CD1c-positive myeloid dendritic cell (primary cell): ENCODE data around the gene THSD8.

ENCODE experiments used
- DNase-seq: peaks from one replicate; pipeline ENCODE4 v3.0.0-alpha.2; 2016; ENCODE audit errors: extremely low spot score

The THSD8 gene

DNA sequence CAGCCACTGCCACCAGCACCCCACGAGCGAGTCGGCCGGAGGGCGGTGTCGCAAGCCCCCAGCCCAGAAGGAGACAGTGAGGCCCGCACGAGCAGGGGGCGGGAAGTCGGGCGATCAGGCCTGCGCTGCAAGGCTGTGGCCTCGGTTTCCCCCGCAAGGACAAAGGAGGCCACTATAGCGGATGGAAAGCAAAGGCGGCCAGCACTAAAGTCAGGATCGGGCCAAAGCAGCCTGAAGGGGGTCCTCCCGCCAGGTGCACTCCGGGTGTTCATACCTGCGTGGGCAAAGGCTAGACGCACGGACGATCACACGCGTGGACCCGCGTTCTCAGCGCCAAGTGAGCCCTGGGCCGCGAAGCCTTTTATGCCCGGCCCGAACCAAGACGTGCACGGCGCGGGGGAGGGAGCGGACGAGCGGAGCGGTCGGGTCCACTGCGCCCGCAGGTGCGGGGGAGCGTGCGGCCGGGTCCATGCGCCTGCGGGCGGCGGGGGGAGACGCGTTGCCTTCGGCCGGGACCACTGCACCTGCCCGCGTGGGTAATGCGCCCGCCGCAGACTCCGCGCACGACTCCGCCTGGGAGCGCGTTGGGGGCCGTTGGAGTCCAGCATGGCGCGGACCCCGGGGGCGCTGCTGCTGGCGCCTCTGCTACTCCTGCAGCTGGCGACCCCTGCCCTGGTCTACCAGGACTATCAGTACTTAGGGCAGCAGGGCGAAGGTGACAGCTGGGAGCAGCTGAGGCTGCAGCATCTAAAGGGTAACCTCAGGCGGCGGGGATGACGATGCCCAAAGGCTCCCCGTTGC is at the start of gene THSD8, which contains the start of gene PRDX2:
THSD8 (plus strand) TSS at position 604 of the 801 bp plus-strand sequence; CDS start at position 607, 3 bp downstream.
PRDX2 (minus strand) TSS at position 335 of the 801 bp plus-strand sequence. CDS start 539 bp downstream, outside the sequence.
- peak; percentile 57 for DNase-seq

- no peak for DNase-seq
Observed at GRCh38 chr19:12754465-12755196, 47.2 kb upstream of the THSD8 start.

DNA sequence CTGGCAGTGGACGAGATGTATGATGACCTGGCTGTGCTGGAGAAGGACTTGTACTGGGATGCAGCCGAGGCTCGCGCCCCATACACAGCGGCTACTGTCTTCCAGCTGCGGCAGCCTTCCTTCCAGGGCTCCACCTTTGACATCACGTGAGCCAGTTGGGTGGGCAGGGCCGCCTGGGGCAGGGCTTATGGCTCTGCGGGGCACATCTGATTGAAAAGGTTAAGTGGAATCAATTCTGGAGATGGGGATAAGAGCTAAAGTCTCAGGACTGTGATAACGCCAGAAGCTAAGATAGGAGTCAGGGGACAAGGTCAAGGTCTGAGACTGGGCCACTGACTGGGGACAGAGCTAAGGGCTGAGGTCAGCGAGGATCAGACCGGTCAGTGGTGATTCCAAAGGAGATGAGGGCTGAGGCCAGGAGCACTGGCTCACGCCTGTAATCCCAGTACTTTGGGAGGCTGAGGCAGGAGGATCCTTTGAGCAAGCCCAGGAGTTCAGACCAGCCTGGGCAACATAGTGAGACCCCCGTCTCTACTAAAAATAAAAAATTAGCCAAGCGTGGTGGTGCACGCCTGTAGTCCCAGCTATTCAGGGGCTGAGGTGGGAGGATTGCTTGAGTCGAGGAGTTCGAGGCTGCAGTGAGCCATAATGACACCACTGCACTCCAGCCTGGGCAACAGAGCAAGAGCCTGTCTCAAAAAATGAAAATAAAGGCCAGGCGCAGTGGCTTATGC is 45.6 kb upstream of the THSD8 start:
- DNase-seq, result no peak

DNA sequence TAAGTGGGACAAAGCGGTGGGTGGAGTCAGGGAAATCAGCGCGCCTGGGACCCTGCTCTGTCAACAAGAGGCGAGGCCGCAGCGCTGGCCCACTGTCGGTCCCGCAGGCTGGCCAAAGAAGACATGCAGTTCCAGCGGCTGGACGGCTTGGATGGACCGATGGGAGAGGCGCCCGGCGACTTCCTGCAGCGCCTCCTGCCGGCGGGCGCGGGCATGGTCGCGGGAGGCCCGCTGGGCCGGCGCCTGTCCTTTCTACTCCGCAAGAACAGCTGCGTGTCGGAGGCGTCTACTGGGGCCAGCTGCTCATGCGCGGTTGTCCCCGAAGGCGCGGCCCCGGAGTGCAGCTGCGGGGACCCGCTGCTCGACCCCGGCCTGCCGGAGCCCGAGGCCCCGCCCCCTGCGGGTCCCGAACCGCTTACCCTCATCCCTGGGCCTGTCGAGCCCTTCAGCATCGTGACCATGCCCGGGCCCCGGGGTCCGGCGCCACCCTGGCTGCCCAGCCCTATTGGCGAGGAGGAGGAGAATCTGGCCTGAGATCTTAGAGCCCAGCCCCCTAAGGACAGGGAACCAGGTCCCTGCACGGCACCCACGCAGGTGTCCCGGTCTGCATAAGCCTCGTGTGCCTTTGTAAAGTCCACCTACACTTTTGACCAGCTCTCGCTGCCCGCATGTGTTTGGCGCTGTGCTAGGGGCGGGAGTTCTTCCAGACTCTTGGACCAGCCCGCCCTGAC is 44.2 kb upstream of the THSD8 start:
- peak; percentile 85 for DNase-seq

GRCh38 chr19:12759686-12760085 is 42.2 kb upstream of the THSD8 start:
- no peak for DNase-seq

DNA sequence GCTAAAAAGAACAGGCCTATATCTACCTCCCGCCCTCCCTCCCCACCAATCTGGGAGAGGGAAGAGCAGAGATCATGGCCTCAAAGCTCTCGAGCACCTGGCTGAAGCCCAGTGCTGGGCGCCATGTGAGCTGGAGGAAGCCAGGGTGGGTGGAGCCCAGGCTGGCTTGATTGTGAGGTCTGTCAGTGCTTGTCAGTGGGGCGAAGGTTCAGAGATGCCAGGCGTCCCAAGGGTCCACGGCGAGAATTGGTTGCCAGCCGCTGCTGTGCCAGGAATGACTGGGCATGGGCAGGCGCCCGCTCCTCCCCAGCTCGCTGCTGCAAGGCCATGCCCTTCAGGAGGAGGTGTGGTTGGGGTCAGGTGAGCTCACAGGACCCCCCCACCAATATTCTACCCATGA is 38.8 kb upstream of the THSD8 start:
- DNase-seq, result no peak

- no peak for DNase-seq
Observed at GRCh38 chr19:12764698-12765097, 37.2 kb upstream of the THSD8 start.

- peak; percentile 87 for DNase-seq
Observed at GRCh38 chr19:12766051-12766521, 35.8 kb upstream of the THSD8 start.

DNA sequence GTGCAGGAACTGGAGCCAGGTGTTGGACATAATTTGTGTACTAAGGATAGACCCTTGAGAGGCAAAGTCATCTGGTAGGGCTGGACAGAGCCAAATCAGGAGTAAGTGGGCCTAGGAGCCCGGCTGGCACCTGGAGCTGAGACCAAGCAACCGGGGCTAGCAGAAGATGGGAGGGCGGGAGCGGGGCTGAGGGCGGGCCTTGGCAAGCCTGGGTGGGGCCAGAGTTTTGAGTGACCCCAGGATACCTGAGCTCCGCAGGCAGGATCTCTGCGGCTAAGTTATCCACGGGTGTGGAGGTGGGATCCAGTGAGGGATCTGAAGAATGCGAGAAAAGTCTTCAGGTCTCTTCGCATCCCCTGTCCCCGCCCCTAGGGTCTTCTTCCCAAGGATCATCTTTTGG is 34.7 kb upstream of the THSD8 start:
- no peak for DNase-seq

DNA sequence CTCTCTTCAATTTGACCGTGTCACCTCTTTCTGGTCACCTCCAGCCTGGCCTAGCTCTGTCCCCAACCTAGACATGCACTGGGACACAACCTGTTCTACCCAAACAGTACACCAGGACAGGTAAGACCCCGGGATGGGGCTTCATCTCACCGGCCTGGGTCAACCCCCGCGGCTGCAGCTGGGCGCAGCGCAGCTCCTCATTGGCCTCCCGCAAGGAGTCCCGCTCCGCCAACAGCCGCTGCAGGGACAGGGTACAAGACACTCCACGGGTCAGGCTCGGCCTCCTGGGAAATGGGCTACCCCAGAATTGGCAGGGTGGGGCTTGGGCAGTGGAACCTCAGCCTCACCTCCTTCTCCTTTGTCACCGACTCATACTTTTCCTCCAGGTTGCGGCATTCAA is 34.2 kb upstream of the THSD8 start:
- DNase-seq, result no peak

- DNase-seq, result peak; percentile 42
Observed at GRCh38 chr19:12769689-12770088, 32.2 kb upstream of the THSD8 start.

DNA sequence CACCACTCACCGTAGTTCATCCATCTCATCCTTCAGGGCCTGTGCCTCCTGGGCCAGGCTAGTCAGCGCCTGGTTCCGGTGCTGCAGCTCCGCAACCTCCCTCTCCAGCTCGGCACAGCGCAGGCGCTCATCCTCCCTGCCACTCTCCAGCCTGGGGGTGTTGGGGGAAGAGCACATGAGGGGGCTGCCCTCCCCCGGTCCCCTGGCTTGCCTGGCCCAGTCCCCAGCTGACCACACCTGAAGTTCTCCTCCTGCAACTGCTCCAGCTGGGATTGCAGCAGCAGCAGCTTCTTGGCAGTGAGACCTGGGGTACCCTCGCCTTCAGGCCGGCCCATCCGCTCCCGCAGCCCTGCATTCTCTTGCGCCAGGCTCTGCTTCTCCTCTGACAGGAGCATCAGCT is 30.9 kb upstream of the THSD8 start:
- no peak for DNase-seq

DNA sequence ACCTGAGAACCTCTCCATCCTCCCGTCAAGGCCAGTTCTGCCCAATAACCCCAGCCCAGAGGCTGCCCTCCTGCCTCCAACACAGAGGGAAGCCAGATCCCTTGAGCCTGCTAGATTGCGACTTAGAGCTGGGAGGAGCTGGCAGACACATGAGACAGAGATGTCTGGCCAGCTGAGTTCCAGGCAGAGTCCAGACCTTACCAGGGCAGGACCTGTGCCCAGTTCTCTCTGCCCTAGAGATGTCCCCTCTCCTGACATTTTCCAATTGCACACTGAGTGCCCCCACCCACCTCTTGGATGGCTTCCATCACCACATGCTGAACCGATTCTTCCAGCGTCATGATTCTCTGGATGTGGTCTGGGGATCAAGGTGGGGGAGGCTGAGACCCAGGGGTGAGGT is 29.5 kb upstream of the THSD8 start:
- DNase-seq, result no peak

GRCh38 chr19:12773571-12773970 is 28.3 kb upstream of the THSD8 start:
- DNase-seq, result no peak

GRCh38 chr19:12774588-12775555 is 27.0 kb upstream of the THSD8 start, which contains the start of gene HOOK2:
Gene HOOK2, minus strand, starts transcription at chr19:12775552. Its CDS starts 103 bp downstream, at chr19:12775449.
- DNase-seq, result no peak

DNA sequence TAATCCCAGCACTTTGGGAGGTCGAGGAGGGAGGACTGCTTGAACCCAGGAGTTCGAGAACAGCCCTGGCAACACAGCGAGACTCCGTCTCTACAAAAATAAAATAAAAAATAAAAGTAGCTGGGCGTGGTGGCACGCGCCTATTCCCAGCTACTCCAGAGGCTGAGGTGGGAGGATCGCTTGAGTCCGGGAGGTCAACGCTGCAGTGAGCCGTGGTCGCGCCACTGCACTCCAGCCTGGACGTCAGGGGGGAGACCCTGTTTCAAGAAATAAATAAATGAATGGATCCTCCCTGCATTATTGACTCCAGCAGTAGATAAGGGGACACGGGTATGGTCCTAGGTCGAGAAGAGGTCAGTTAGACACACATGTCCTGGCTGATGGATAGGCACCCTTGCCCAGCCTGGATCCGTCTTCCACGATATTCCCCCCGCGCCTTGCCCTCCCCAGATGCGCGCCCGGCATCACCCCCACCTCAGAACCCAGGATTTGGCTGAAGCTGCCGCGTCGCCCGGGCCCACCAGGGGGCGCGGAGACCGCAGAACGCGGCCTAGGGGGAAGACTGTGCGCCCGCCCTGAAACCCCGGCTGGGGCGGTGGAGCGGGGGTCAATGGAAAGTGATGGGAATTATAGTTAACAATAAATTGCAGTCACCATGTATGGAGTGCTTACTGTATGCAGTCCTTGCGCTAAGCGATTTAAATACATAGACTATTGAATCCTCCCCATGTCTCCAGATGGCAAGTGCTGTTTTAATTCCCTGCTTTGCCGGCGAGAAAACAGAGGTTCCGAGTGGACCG is 24.5 kb upstream of the THSD8 start:
- DNase-seq, result peak; percentile 90

DNA sequence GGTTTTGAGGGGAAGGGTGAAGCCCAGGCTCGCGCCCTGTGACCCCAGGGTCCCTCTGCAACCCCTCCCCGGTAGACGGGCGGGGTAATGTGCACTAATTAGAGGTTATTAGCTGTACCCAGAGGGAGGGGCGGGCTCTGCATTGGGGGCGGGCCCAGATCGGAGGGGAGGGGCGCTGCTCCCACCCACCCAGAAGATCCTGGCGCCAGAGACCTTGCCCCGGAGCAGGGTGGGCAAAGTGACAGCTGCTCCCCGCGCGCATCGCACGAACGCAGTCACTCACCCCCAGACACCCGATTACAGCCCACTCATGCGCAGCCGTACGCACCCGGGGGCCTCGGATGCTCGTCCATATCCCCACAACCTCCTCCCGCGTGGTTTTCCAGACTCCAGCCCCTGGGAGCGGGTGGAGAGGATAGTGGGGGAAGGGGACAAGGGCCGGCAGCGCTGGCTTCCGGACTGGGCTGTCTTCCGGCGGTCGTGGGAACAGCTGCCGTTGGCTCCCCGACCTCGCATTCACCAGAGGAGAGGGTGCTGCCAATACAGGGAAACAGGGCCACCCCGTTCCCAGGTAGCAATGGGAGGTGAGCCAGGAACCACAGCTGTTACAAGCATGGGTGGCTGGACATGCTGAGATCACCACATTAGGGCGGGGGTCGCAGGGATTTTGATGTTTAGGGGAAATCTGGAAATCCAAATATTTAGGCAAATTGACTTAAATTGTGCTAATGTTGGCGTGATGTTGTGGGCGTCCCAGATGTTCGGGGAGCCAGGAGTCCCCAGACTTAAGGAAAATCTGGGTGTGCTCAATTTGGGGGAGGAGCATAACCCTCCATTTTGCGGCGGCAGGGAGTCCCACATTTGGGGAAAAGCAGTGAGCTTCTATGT is 23.6 kb upstream of the THSD8 start:
- peak; percentile 53 for DNase-seq

GRCh38 chr19:12778905-12779161 is 23.0 kb upstream of the THSD8 start:
- no peak for DNase-seq
